HCEC 1CT (cell line): ENCODE results near the gene ZNF678.
"Not testable (repeated sequence)": the region's sequence is repeated elsewhere in the genome, so short reads cannot be mapped to it uniquely, and the experiment has no call there.

Source experiments
- DNase-seq: peaks from one replicate; pipeline ENCODE4 v3.0.0-alpha.2; 2017

Gene ZNF678

DNA sequence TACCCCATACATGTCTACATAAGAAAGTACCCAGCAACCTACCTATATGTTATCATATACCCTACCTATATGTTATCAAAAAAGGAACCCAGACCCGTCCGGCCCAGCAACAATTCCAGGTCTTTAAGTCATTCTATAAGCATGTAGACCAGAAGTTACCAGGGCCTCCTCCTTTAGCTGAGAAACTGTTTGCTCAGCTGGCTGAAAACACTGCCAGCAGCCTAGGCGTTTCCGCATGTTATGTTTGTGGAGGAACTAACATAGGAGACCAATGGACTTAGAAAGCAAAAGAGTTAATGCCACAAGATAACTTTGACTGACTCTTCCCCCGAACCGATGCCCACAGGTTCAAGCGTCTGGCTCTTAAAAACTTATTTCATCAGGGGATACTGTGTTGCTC, 7.1 kb upstream of the ZNF678 start:
- no peak for DNase-seq

DNA sequence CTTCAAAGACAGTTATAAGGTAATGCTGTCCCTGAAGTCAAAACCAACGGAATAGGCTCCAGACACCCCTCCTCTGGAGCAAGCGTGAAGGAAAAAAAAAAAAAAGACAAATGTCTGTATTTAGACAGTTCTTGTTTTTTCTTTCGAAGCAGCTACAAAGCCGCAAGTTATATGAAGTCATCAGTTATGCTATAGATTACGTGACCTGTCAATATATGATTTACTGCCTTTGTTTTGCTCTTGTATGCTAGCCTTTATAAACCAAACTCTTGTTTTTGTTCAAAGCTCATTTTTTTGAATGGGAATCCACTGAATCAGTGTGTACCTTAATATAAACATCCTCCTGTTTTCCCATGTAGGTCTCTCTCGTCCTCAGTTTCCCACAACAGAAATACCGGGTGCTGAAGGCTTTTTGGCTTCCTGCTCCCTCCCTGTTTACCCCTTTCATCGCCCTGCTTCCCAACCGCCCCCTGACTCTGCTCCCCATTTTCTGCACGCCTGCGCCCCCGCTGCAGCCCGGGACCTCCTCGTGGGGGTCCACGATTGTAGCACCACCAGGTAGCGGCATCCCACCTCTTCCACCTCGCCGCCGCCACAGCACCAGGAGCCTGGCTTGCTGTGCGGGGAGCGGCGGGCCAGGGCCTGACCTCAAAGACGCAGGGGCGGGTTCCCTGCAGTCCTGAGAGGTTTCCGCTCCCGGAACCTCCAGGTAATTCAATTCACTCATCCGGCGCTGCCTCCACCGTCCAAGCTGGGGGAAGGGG, 5.2 kb upstream of the ZNF678 start:
- DNase-seq = no peak

DNA sequence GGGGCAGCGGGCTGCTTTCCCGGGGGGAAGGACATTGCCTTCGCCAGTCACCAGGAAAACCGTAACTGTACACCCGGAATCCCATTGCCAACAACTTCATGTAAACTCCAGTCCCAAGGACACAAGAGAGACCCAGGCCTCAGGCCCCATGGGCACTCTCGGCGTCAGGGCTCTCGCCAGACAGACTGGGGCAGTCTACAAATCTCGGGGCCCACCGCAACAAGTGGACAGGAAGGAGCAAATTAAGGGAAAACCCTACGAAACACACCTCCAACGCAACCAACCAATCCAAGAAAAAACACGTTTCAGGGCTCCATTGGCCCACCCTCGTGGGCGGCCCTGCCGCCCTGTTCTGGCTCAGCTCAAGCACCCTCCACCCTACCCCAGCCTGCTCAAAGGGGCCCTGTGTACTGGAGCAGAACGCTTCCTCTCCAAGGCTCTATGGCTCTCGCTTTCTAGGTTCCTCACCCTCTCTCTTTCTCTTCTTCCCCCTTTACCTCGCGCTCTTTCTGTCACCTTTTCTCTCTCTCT, 4.6 kb upstream of the ZNF678 start:
- DNase-seq = no peak

DNA sequence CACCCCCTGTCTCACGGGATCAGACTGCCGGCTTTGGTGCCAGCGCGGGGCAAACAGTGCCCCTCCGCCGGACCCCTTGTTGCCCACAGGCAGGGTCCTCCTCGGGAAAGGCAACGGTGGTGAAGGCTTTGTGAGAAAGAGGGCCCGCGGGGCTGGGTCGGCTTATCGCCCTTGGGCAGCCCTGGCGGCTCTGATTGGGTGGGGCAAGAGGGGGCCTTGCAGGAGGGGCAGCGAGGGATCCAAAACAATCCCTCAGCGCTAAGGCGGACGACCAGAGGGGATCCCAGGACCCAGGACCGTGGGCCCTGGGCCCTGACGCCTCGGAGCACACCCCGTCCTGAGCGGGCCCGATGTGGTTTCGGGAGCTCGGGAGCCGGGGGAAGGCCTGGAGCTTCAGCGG, 3.9 kb upstream of the ZNF678 start:
- DNase-seq = no peak

DNA sequence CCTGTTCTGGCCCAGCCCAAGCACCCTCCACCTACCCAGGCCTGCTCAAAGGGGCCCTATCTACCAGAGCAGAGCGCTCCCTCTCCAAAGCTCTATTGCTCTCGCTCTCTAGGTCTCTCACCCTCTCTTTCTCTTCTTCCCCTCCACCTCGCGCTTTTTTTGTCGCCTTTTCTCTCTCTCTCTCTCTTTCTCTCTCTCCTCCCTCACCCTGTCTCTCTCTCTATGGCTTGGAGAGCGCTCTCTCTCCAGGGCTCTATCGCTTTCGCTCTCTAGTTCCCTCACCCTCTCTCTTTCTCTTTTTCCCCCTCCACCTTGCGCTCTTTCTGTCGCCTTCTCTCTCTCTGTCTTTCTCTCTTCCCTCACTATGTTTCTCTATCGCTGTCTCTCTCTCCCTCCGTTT, 3.4 kb upstream of the ZNF678 start:
- no peak for DNase-seq

DNA sequence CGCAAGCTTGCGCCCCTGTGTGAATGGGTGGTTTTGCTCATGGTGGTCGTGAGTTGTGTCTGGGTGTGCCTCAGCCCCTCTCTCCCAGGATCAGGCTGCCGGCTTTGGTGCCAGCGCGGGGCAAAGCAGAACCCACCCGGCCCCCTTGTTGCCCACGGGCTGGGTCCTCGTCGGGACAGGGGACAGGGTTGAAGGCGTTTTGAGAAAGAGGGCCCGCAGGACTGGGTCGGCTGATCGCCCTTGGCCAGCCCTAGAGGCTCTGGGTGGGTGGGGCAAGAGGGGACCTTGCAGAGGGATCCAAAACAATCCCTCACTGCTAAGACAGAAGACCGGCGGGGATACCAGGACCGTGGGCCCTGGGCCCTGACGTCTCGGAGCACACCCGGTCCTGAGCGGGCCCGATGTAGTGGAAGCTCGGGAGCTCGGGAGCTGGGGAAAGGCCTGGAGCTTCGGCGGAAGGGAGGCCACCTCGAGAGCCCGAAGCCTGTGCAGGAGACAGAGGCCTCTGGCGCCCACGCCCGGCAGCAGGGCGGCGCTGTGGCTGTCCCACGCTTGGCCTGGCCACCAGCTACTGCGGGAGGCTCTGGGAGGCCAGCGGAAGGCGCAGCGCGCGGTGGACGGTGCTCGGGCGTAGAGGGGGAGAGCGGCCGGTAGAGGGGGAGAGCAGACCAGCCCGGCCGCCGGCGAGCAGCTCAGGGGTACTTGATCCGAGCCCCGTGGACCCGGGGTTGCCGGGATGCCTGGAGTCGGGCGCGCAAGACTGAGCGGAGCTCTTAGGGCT, 2.8 kb upstream of the ZNF678 start:
- DNase-seq = no peak

DNA sequence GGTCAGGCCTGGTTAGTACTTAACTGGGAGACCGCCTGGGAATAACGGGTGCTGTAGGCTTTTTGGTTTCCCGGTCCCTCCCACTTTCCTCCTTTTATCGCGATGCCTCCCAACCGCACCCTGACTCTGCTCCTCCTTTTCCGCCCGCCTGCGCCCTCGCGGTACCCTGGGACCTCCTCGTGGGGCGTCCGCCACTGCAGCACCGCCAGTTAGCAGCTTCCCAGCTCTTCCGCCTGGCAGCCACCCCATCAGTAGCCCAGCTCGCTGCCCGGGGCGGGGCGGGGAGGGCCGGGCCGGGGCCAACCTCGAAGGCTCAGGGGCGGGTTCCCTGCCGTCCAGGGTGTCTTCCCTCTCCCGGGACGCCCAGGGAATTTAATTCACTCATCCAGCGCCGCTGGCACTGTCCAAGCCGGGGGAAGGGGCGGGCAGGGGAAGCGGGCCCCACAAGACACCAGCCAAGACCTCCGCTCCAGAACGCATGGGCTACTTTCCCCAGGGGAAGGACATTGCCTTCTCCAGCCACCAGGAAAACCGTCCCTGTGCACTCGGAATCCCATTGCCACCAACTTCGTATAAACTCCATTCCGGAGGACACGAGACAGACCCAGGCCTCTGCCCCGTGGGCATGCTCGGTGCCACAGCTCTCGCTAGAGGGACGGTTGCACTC, 2.0 kb upstream of the ZNF678 start:
- DNase-seq = no peak

DNA sequence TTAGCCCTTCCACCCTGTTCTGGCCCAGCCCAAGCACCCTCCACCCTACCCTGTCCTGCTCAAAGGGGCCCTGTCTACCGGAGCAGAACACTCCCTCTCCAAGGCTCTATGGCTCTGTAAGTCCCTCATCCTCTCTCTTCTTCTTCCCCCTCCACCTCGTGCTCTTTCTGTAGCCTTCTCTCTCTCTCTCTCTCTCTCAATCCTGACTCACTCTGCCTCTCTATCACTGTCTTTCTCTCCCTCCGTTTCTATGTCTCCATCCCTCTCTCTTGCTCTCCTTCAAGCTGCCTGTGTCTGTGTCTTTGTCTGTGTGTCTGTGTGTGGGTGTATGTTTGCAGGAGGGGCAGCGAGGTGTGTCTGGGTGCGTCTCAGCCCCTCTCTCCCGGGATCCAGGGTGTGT, 1.3 kb upstream of the ZNF678 start:
- no peak for DNase-seq

DNA sequence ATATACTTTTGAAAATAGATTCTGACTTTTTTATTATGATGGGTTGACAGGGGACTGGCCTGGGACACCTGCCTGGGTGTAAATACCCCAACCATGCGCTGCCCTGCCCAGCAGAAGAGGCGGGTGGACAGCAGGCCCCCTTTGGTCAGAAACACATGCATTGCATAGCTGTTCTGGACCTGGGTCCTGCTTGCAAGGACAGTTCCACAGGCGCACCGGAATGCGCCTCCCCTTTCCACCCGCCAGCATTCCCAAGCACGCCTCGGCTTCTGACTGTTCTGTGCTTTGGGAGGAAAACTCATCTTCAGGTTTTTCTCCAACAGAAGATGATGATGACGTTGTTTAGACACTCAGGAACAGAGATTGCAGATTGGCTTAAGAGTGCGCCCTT, 428 bp upstream of the ZNF678 start:
- DNase-seq = no peak

DNA sequence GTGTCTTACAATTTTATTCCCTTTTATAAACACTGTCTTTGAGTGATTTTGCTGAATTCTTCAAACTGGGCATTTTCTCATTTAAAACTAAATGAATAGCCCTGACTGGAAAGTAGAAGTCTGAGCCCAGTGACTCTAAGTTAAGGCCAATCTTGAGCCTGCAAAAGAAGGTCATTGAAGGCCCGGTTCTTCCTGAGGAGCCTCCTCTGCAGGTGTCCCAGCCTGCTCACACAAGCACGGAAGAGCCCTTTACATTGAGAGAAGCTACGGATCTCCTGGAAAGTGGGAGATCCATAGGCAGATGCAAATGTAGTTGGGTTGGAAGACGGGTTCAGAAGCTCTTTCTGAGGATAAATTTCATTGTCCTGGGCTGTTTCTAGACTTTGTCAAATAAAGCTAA, 3.9 kb downstream of the ZNF678 start:
- no peak for DNase-seq

DNA sequence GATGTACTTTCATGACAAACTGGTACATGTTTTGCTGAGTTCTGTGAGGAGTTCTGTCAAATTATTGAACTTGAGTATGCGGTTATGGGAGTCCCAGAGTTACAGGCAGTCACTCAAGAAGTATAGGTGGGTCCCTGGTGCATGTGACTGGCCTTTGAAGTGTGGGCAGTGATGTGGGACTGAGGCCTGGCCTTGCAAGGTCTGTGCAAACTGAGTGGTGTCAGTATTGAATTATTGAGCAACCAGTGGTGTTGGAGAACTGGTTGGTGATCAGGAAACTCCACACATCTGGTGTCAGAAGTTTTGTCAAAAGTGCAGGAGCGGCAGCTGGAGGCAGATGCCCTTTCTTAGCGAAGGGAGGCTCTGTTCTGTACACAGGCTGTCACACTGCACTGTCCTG, 5.2 kb downstream of the ZNF678 start:
- no peak for DNase-seq

DNA sequence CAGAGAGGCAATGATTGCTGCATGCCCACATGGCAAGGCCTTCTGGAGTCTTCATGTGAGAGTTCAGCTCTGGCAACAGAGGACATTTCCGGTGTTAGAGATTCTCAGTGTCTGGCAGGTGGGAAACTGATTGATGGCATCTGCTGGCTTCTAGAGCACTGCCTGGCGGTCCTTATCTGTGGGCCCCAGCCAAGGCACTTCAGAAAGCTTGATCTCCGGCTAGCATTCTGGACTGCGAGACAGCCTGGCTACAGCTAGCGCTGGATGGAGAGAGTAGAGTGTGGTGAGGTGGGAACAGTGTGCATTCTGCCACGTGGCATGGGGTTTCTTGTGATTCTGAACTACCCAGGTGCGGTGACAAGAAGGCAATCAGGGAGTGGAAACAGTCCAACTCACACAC, 9.4 kb downstream of the ZNF678 start:
- DNase-seq = no peak

DNA sequence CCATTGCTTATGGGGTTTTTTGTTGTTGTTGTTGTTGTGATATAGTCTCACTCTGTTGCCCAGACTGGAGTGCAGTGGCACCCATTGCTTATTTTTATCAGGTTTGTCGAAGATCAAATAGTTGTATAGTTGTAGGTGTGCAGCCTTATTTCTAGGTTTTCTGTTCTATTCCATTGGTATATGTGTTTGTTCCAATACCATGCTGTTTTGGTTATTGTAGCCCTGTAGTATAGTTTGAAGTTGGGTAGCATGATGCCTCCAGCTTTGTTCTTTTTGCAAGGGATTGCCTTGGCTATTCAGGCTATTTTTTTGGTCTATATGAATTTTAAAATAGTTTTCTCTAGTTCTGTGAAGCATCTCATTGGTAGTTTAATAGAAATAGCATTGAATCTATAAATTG, 11.6 kb downstream of the ZNF678 start:
- no peak for DNase-seq

DNA sequence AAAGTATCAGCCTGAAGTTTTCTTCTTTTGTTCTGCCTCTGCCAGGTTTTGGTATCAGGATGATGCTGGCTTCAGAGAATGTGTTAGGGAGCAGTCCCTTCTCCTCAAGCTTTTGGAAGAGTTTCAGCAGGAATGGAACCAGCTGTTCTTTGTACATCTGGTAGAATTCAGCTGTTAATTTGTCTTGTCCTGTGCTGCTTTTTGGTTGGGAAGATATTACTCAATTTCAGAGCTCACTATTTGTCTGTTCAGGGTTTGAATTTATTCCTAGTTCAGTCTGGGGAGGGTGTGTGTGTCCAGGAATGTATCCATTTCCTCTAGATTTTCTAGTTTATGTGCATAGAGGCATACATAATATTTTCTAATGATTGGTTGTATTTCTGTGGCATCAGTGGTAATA, 12.8 kb downstream of the ZNF678 start:
- no peak for DNase-seq

DNA sequence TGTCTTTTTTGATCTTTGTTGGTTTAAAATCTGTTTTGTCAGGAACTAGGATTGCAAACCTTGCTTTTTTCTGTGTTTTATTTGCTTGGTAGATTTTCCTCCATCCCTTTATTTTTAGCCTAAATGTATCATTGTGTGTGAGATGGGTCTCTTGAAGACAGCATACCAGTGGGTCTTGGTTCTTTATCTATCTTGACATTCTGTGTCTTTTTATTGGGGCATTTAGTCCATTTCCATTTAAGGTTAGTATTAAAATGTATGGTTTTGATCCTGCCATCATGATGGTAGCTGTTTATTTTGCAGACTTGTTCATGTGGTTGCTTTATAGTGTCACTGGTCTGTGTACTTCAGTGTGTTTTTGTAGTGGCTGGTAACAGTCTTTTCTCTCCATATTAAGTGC, 14.1 kb downstream of the ZNF678 start:
- DNase-seq = no peak

DNA sequence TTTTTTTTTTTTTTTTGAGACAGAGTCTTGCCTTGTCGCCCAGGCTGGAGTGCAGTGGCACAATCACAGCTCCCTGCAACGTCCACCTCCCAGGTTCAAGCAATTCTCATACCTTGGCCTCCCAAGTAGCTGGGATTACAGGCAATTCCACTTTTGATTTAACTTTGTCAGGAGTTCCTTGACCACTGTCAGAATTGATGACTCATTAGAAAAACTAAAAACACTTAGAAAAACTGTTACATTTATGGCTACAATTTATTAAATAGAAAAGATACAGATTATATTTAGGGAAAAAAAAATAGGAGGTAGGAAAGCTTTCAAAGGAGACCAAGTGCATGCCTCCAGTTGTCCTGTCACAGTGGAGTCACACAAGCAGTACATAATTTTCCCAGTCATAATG, 20.0 kb downstream of the ZNF678 start:
- DNase-seq = no peak

DNA sequence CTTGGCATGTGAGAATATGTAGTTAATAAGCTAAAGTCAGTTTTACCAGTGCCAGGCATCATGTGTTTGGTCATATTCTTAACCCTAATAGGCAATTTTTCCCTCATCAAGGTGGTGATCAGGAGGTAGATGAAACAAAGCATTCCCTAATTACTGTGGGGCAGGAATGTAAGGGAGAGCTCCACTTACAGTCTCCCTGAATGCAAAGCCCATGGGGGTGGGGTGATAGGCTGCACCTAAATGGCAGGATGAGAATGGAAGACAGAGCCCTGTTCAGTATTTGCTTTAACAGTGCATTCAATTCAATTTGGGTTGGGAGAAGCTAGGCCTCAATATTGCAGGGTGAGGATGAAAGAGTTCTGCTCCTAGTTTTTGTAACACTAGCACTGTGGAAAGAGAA, 23.4 kb downstream of the ZNF678 start:
- no peak for DNase-seq

DNA sequence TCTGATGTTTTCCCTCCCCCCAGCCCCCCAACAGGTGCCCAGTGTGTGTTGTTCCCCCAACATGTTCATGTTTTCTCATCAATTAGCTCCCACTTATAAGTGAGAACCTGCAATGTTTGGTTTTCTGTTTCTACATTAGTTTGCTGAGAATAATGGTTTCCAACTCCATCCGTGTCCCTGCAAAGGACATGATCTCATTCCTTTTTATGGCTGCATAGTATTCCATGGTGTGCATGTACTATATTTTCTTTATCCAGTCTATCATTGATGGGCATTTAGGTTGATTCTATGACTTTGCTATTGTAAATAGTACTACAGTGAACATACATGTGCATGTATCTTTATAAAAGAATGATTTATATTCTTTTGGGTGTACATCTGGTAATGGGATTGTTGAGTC, 24.6 kb downstream of the ZNF678 start:
- no peak for DNase-seq

DNA sequence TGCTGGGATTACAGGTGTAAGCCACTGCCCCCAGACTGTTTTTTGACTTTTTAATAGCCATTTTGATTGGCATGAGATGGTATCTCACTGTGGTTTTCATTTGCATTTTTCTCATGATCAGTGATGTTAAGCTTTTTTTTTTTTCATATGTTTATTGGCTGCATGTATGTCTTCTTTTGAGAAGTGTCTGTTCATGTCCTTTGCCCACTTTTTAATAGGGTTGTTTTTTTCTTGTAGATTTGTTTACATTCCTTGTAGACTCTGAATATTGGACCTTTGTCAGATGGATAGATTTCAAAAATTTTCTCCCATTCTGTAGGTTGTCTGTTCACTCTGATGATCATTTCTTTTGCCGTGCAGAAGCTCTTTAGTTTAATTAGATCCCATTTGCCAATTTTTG, 25.4 kb downstream of the ZNF678 start:
- not testable (repeated sequence) for DNase-seq

DNA sequence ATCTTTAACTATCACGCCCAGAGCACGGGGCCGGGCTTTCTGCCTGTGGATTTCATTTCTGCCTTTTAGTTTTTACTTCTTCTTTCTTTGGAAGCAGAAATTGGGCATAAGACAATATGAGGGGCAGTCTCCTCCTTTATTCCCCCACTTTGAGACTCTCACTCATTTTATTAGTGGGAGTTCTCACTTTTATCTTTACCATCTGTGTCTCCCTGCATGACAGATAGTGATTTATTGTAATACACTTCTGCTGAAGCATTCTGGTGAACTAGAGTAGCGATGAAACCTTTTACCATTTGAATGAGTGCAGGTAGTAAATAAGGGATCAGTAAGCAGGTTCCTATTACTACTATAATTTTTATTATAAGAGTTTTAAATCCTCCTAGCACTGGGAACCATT, 26.4 kb downstream of the ZNF678 start:
- not testable (repeated sequence) for DNase-seq

DNA sequence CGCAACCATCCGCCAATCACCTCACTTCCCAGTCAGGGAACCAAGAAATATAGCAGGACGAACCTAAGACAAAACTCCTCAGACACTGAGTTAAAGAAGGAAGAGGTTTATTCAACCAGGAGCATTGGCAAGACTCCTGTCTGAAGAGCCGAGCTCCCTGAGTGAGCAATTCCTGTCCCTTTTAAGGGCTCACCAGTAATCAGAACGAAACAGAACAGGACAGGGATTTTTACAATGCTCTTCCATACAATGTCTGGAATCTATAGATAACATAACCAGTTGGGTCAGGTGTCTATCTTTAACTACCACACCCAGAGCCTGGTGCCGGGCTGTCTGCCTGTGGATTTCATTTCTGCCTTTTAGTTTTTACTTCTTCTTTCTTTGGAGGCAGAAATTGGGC, 32.9 kb downstream of the ZNF678 start:
- not testable (repeated sequence) for DNase-seq

DNA sequence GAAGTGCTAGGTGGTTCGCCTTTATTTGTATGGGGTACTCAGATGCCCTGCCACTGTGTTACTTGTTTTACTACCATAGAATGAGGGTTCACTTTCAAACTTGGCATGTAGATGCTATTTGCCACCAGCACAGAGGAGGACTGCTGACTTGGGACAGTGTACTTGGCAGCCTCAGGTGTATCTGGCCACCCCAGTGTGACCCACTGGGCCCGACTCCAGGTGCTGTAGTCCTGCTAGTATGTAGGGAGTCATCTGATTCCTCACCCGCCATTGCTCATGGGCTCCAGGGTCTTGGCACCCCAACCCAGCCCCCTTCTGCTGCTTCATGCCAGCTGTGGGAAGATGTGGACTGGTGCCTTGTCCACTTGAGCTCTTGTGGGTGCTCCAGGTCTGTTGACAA, 40.0 kb downstream of the ZNF678 start:
- no peak for DNase-seq

DNA sequence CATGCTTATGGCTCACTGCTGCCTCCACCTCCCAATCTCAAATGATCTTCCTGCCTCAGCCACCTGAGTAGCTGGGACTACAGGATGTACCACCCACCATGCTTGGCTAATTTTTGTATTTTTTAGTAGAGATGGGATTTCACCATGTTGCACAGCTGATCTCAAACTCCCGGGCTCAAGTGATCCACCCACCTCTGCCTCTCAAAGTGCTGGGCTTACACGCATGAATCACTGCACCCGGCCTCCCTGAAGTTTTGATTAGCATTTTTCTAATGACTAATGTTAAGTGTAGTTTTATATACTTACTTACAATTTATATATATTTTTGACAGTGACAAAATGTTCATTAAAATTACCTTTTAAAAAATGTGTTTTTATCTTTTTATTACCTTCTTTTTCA, 41.1 kb downstream of the ZNF678 start:
- no peak for DNase-seq

DNA sequence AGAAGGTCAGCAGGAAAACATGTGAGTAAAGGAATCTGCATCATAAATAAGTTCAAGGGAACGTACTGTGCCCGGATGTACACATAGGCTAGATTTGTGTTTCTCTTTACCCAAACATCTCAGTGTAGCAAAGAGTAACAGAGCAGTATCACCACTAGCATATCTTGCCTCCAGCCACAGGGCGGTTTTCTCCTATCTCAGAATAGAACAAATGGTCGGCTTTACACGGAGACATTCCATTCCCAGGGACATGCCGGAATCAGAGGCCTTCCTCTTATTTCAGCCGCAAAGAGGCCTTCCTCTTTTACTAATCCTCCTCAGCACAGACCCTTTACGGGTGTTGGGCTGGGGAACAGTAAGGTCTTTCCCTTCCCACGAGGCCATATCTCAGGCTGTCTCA, 42.9 kb downstream of the ZNF678 start:
- DNase-seq = not testable (repeated sequence)
